ENCODE measurements around the gene BET1. TPM values are rescaled to one million over a fixed set of nuclear protein-coding genes. Genes with fewer than 3 reads are reported as not detected.

Gene BET1
- total RNA-seq, 2 experiments from 2014 or later: 14.3 to 31.6 TPM

- Histone ChIP-seq H3K4me1 (ENCODE audit: insufficient read depth, low read length, poor library complexity, severe bottlenecking) (peaks cover 90% of the 10 kb centered on the region), H3K79me2 (ENCODE audit: insufficient read depth, low read depth, low read length) (no peaks in the 10 kb centered on the region), H3K27ac (ENCODE audit: low read depth, low read length, poor library complexity, severe bottlenecking) (peak overlapping the region; percentile 97), H4K20me1 (ENCODE audit: insufficient read depth, low read length) (no peaks in the 10 kb centered on the region), H3K4me2 (ENCODE audit: low read length) (peak overlapping the region; percentile 98), H3K4me3 (ENCODE audit: low read depth, low read length, poor library complexity, severe bottlenecking) (peak overlapping the region; percentile 67), H2AFZ (ENCODE audit: low read length) (peak overlapping the region; percentile 70; the same call in 1 of the 2 replicates), H3K9me3 (ENCODE audit: low read length) (peaks cover 18% of the 10 kb centered on the region), H3K36me3 (ENCODE audit: insufficient read depth, low read length) (peaks cover 17% of the 10 kb centered on the region), H3K9me2 (ENCODE audit: insufficient read depth, low read length) (no peaks in the 10 kb centered on the region)
- TF ChIP-seq EZH2phosphoT487 (IDR thresholded peaks at IDR 0.05; ENCODE audit: borderline replicate concordance, low read depth, low read length) (no peak), CTCF (conservative IDR thresholded peaks at IDR 0.05; ENCODE audit: low read length) (no peak)
- peak; percentile 93 for DNase-seq (ENCODE audit: low spot score)
- TSS peak; percentile 94 for BruUV-seq (replicated peaks)
- intact Hi-C loops (cut with micrococcal nuclease; ENCODE audit: unreplicated experiment): loop anchor here (1.0 to 10.0 kb wide), 4 partner anchors 48 to 1460 kb away; partner anchors contain the start of genes BET1 and FAM133B
- ChIA-PET CTCF (ENCODE audit: unreplicated experiment) (no interaction called here), POLR2A (interaction anchor here (0.6 to 2.4 kb wide), 5 partner anchors 9 to 31 kb away, joined by 3 to 12 read pairs (median 5); no protein-coding TSS in a partner anchor)
Observed at GRCh38 chr7:94052398-94053180, 48.4 kb upstream of the BET1 start.

GRCh38 chr7:94050046-94050445 lies 45.9 kb upstream of the BET1 start:
- no peaks in the 10 kb centered on the region for H4K20me1 ChIP-seq (ENCODE audit: insufficient read depth, low read length)
- H3K4me3 ChIP-seq (ENCODE audit: low read depth, low read length, poor library complexity, severe bottlenecking): peak overlapping the region; percentile 48
- TF ChIP-seq EZH2phosphoT487 (IDR thresholded peaks at IDR 0.05; ENCODE audit: borderline replicate concordance, low read depth, low read length) (no peak), CTCF (conservative IDR thresholded peaks at IDR 0.05; ENCODE audit: low read length) (no peak)
- peak overlapping the region; percentile 63; the same call in 1 of the 2 replicates for H2AFZ ChIP-seq (ENCODE audit: low read length)
- POLR2A ChIA-PET: interaction anchor here (0.9 to 2.0 kb wide), 6 partner anchors 8 to 43 kb away, joined by 3 to 8 read pairs (median 4); no protein-coding TSS in a partner anchor
- no peaks in the 10 kb centered on the region; the same call in 1 of the 2 replicates for H3K9me3 ChIP-seq (ENCODE audit: low read length)
- no peaks in the 10 kb centered on the region for H3K36me3 ChIP-seq (ENCODE audit: insufficient read depth, low read length)
- no peaks in the 10 kb centered on the region for H3K79me2 ChIP-seq (ENCODE audit: insufficient read depth, low read depth, low read length)
- CTCF ChIA-PET (ENCODE audit: unreplicated experiment): no interaction called here
- no TSS peak for BruUV-seq (replicated peaks)
- peak; percentile 93 for DNase-seq (ENCODE audit: low spot score)
- H3K4me2 ChIP-seq (ENCODE audit: low read length): peak overlapping the region; percentile 98
- no peaks in the 10 kb centered on the region for H3K9me2 ChIP-seq (ENCODE audit: insufficient read depth, low read length)
- peaks cover 83% of the 10 kb centered on the region for H3K4me1 ChIP-seq (ENCODE audit: insufficient read depth, low read length, poor library complexity, severe bottlenecking)
- peak overlapping the region; percentile 97 for H3K27ac ChIP-seq (ENCODE audit: low read depth, low read length, poor library complexity, severe bottlenecking)
- intact Hi-C loops (cut with micrococcal nuclease; ENCODE audit: unreplicated experiment): loop anchor here (5.0 to 10.0 kb wide), 2 partner anchors 465 to 1458 kb away; partner anchors contain the start of gene FAM133B

Measured in OCI-LY7 (cell line).